CD4-positive, alpha-beta T cell treated with Interleukin-6 at 100 ng/mL for 8 hours (primary cell): ENCODE measurements around the gene USP48.

Source experiments
- DNase-seq: peaks from one replicate; pipeline ENCODE4 v3.0.0-alpha.2; 2020; ENCODE audit warnings: mixed read lengths, low spot score

USP48 gene

DNA sequence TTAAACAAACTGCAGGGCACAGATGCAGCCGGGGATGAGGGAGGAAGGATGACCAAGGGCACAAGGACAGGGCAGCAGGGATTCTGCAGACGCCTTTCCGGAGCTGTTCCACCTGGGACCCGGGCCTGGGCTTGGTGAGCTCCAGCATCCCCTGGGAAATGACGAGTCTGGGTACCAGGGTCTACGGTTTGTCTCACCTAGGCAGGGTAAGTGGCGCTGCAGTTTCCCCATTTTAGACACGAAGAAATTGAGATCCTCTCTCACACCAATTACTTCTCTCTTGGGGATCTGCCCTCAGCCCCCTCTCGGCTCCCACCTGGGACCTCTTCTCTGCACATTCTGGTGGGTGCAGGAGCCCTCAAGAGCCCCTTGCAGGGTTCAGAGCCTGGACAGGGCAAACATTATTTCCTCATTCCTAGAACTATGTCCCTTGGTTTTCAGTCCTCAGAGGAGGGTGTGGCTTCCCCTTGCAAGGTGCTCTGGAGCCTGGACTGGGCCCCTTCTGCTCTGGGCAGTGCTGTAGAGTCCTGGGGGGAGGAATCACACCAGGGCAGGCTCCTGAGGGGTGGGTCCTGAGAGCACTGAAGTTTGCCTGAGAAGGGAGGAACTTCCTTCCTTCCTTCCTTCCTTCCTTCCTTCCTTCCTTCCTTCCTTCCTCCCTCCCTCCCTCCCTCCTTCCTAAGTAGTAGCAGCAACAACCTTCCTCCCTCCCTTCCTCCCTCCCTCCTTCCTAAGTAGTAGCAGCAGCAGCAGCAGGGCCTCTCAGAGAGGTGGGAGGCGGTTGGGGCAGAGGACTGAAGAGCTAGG lies 129.8 kb downstream of the USP48 start:
- DNase-seq, result no peak

DNA sequence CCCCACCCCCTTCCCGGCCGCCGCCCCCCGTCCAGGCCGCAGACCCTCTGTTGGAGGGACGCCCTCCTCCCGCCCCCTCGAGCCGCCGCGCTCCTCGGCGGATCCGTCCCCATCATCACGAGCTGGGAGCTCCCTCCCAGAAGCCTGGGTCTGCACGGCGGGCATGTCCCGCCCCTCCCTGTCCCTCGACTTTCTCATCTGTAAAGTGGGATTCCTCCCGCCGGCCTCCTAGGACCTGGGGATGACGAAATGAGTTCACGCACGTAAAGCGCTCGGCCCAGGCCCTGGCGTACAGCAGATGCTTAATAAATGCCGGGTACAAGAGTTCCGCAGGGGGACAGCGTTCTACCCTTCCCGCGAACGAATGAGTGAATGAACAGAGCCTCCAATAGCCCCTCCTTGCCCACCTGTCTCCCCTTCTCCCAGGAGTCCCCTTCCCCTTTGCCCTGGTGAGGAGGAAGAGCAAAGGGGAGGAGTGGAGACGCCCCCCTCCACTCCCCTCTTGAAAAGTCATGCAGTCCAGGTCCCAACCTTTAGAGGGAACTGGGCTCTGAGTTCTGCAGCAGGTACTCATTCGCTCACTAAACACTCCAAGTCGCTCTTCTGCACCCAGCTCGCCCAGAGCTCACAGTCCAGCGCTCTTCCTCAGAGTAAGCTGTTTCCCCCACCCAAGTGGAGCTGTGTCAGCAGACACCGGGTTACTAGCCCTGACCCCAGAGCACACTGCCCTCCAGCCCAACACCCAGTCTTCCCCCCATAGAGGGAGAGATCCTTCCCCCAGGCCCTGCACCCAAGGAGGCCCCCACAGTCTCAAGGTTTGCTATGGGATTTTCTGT lies 130.6 kb downstream of the USP48 start:
- DNase-seq, result no peak

DNA sequence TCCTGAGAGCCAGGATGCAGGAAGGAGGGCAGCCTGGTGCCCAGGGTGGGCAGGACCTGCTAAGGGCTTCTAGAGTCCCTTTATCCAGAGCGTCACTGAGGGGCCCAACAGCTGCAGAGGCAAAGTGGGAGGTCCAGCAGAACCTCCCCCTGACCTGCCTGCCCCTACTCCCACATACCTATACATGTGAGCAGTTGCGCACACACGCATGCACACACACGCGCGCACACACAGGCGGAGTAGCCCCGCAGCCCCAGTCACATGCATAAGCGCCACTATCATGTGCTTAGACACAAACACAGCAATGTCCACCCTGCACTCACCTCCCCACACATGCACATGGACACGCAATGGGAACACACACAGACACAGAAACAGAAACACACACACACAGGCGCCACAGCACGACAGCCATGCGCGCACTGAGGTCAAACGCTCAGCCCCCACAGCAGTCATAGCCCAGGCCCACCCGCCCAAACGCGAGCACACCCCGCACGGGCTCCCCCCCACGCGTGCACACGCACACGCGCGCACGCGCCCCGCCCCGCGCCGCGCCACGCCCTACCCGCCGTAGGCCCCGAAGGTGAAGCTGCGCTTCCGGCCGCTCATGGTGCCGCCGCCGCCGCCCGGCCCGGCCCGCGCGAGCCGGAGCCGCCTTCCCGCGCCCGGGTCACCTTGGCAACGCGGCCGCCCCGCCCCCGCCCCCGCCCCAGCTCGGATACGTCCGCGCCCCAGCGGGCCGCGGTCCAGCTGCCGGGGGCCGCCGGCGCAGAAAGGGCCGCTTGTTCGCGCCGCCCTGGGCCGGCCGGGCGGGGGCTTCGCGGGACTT lies 131.5 kb downstream of the USP48 start:
- DNase-seq, result peak; percentile 43

DNA sequence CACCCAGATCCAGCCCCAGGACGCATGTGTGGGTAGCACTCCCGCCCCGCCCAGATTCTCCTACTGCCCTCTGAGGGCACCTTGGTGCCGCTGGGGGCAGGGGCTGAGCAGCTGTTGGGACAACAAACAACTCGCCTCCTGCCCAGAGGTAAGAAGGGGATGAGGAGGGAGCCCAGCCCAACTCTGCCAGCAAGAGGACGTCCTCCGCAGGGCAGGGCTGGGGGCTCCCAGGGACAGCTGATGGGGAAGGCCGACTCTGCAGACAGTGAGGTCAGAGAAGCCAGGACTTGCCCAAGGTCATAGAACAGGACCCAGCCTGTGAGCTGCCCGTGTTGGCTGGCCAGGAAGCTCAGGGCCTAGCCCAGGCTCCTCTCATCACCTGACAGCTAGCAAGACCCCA lies 132.5 kb downstream of the USP48 start:
- no peak for DNase-seq

DNA sequence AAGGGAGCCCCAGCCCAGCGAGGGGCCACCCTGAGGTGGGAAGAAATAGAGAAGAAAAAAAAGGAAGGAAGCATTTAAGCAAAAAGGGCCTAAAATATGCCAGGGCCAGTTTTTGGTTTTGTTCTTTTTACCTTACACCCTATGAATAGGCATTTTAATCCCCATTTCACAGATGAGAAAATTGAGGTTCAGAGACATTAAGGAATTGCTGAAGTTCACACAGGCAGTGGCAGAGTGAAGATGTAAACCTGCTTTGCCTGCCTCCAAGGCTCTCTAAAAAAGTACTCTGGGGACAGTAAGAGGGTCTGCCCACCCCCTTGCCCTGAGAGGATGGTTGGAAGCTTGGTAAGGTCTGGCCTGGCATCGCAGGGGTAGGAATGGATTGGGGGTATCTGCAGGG lies 133.6 kb downstream of the USP48 start:
- no peak for DNase-seq

DNA sequence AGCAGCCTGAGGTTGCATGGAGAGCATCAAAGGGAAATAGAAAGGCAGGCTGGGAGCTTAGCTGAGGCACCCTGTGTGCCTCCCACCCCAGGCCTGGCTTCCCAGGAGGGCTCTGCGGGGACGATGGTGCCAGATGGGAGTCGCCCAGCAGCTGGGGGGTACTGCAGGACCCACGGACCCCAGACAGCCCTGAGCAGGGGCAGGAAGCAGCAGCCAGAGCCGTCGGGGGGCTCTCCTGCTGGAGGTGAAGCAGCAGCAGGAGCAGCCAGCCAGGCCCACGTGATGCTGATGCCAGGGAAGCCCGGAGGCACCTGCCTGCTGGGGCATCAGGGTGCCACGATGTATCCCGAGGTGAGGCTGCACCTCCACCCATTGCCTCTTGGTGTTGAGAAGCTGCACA lies 134.2 kb downstream of the USP48 start:
- no peak for DNase-seq

DNA sequence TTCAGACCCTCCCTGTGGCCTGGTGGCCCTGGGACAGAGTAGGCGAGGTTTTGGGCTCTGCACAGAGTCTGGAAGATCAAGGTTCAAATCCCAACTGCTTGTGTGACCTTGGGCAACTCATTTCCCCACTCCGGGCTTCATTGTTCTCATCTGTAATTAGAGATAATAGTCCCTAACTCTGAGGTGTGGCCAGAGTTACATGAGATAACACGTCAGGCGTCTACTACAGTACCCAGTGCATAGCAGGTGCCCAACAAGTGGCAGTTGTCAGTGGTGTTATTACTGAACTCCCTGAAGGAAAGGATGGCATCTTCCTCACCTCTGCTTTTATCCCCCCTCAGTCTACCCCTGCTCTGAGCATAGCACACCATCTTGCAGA lies 134.6 kb downstream of the USP48 start:
- no peak for DNase-seq

DNA sequence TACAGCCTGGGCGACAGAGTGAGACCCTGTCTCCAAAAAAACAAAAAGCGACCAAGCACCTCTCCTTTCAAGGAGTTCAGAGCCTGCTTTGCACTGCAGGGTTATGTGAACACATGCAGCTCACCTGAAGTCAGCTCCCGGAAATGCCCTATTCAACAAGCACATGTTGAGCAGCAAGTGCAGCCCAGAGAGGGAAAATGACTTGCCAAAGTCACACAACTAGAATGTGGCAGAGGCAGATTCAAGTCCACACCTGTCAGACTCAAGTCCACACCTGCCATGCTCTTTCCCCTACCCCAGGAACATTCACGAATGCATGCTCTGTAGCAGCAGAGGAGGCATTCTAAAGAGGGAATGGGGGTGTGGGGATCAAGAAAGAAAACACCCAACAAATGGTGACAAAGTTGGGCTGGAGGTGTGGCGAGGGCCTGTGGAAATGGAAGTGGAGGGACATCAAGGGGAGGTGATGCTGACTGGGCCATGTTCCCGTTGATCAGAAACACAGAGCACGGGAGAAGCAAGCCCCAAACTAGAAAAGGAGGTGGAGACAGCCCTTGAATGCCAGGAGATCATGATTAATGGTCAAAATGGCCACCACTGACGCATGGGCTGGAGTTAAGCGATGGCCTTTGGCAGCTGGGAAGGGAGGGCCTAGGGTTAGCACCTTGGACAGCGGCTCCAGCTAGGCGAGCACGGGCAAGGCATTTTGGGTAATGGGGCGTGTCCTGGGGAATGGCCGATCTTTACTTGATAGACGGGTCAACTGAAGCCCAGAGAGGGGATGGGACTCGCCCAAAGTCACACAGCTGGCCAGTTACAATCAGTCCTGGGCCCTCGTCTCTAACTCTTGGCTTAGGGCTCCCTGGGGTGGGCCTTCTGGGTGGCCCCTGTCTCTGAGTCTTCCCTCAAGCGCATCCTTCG lies 135.3 kb downstream of the USP48 start:
- DNase-seq, result no peak

DNA sequence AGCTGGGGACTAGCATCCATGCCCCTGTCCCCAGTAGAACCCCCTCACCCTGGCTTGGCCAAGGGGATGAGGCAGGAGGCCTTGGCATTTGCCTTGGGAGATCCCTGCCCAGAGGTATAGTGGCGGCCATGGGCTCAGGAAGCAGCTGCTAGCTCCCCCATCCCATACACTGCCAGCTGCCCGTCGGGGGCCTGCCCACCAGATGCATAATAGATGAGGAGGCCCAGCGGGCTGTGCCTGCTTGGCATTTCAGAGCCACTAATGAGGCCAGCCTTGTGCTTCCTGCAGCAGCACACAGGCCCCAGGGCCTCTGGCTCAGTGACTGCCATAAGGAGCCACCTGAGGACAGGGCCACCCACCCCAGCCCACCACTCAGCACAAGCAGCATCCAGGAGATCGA lies 137.4 kb downstream of the USP48 start:
- DNase-seq, result no peak

DNA sequence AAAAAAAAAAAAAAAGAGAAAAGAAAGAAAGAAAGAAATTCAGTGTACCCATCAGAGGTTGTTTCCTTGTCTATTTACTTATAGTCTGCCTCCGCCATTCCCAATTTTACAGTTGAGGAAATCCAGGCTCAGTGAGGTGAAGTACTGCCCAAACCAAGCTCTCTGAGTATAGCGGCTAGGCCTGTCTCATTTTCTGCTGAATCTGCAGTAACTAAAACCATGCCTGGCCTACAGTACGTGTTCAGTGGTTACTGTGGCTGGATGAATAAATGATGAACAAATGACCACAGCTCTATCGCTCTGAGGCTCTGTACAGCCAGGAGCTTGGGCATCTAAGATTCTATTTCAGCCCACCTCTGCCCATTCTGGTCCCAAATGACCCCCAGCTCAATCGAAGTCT lies 138.0 kb downstream of the USP48 start:
- no peak for DNase-seq

DNA sequence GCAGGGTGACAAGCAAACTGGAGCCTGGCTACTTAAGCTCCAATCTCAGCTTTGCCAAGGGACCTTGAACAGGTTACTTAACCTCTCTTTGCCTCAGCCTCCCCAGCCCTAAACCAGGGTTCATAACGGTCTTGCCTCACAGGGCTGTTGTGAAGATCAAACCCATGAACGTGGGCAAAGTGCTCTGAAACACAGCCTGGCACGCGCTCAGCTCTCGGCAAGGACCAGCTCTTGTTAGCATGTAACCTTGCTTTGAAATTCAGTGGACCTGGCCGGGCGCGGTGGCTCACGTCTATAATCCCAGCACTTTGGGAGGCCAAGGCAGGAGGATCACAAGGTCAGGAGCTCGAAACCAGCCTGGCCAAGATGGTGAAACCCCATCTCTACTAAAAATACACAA lies 138.6 kb downstream of the USP48 start:
- no peak for DNase-seq

DNA sequence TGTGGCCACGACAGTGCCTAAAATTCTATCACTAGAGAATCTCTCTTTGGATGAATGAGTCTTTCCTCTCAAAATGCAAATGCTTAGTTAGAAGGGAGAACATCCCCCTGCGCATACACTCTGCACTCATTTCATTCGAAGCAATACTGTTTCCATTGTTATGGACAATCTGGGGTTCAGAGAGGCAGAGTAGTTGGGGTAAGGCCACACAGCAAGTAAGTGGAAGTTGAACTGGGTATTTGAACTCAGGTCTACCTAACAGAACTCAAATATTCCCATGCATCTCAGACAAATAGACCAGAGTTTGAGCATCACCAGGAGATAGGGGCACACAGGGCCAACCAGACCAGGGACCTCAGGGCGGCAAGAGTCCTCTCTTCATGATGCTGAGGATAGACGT lies 139.3 kb downstream of the USP48 start:
- no peak for DNase-seq

DNA sequence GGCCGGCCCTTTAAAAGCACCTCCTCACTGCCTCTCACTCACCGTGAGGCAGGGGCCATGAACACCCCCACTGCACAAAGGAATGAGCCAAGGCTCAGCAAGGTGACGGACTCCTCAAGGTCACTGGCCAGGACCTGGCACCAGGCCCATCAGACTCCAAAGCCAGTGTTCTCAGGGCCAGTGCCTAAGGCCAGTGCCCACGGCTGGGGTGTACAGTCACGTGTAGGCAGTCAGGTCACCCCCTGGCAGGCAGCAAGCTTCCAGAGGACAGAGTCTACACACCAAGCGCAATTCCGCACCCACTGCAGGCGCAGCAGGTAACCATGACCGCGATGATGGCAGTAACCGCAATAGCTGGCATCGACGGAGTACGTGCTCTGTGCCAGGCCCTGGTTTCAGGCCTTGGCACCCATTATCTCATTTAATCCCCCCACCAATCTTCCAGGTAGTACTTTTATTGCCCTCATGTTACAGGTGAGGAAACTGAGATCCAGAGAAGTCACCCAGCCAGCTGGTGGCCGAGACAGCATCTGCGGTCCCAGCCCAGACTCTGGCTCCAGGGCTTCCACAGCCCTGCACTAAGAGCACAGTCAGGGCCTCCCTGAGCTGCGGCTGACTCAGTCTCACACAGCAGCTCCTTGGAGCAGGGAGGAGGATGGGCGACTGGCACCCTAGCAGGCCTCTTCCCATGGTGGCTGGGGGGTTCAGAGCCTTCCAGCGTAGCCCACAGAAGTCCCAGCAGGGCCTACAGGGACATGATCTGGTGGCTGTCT lies 140.8 kb downstream of the USP48 start:
- DNase-seq, result no peak

DNA sequence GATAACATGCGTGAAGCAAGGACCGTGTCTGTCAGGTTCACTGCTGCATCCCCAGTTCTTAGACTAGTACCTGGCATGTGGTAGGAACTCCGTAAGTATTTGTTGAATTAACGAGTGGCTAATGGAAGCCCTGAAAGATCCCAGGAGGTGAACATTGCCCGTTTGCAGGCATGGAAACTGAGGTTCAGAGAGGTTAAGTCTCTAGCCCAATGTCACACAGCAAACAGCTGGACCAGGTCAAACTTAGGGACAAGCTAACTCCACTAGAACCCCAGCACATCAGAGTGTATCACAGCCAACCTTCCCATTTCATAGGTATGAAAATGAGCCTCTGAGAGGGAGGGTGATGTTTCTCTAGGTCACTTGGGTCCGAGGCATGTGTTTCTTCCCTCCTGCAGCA lies 141.4 kb downstream of the USP48 start:
- no peak for DNase-seq

DNA sequence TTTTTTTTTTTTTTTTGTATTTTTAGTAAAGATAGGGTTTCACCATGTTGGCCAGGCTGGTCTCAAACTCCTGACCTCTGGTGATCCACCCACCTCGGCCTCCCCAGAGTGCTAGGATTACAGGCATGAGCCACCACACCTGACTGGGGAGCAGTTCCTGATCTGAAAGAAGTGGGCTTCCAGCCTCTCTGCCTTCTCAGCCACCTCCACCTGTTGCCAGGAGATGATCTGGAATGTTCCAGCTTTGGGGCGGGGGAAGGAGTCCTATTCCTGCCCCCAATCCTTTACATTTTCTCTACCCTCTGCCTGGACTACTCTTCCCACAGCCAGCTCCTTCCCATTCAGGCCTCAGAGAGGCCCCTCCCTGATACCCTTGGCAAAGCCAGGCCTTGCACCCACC lies 141.9 kb downstream of the USP48 start:
- DNase-seq, result no peak

DNA sequence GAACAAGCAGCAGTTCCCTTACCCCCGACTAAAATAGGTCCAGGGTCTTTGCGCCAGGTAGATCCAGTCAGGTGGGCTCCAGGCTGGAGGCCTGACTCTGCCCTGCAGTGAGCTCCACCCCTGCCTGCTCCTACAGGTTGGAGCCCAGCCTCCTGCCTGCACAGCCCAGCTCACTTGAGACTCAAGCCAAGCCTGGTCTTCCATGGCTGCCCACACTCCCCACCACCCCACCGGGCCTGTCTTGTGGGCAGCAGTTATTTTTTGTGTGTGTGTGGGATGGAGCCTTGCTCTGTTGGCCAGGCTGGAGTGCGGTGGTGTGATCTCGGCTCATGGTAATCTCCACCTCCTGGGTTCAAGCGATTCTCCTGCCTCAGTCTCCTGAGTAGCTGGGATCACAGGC lies 142.3 kb downstream of the USP48 start:
- no peak for DNase-seq

DNA sequence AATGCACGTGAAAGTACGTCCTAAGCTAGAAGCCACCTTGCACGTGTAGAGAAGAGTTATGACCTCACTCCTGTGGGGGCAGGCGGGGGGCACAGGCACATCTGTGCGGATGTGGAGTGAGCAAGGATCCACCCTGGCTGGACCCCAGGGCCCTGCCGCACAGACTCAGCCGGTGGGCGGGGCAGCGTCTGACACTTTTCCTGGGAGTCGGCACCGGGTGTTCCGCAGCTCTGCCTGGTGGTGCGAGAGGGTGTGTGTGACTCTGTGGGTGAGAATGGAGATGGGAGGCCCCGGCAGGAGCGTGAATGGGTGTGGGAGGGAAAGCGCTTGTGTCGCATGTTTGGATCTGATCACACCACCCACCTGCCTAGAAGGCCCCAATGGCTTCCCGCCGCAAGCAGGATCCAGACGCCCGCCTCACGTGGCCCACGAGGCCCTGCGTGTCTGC lies 143.3 kb downstream of the USP48 start:
- no peak for DNase-seq

DNA sequence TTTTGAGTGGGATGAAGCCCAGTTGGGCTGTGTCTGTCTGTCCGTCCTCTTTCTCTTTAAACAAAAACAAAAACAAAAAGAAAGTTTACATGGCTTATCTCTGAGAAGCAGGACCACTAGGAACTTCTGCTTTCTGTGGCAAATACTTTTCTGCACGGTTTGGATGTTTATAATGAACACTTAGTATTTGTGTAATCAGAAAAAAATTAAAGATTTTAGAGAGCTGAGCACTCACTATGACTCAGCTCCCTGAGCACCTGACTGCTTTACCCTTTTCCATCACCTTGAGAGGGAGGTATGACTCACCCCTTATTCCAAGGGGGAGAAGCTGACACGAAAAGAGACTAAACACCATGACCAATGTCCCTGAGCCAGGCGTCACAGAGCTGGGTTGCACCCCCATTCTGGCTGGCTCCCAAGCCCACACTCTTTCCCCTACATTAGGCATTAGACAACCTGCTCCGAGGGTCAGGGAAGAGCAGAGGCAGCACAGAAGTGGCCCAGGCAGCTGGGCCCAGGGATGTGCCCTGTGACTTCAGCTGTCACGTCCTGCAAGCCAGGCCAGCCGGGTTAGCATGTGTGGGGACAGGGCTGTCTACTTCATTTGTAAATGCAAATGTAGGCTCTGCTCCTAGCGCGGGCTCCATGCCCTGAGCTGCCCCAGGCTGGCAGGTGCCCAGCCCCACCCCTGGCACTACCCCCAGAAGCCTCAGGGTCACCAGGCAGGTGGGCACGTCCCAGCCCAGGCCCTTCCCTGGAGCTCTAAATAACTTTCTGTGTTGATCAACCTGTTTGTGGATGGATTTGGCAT lies 144.2 kb downstream of the USP48 start:
- DNase-seq, result no peak

DNA sequence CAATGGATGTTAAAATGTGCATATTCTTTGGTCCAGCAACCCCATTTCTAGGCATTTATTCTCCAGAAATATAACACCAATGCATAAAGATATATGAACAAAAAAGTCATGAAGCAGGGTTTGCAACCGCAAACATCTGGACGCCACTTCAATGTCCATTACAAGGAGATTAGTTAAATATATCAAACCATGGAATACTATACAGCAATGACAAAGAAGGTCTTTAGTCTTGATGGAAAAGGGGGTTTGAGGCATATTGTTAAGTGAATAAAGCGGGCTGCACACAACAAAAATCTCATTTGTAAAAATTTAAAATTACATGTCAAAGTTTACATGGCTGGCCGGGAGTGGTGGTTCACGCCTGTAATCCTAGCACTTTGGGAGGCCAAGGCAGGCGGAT lies 145.4 kb downstream of the USP48 start:
- no peak for DNase-seq

DNA sequence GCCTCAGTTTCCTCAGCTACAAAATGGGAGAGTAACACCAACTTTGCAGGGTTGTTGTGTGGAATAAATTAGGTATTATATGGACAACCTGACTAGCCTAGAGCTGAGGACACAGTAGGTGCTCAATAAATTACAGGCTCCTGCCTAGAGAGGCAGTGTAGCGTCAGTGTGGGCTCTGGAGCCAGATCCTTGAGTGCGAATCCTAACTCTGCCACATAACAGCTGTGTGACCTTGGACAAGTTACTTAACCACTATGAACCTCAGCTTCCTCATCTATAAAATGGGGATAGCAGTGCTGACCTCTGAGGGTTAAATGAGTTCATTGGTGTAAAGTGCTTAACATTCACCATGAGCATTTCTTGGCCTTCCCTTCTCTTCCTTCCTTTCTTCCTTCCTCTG lies 146.9 kb downstream of the USP48 start:
- no peak for DNase-seq
